Vagina (tissue), 2 donors: ENCODE measurements around the gene TXNRD1.

Source experiments
- POLR2A ChIP-seq, 2 donors: fragments of 450-650 bp; IDR thresholded peaks; one replicate each; pipeline ENCODE4 v1.6.1; 2017; ENCODE audit warnings: antibody characterized with exemption in 2 of 2, mild to moderate bottlenecking in 2 of 2, moderate library complexity in 2 of 2
- POLR2AphosphoS5 ChIP-seq, 2 donors: sonication (generic); formaldehyde crosslinking; IDR thresholded peaks; one replicate each; pipeline ENCODE4 v1.9.0; 2017; ENCODE audit warnings: antibody characterized with exemption in 2 of 2, mild to moderate bottlenecking in 2 of 2, low read depth in 1 of 2; ENCODE audit not compliant: insufficient read depth in 1 of 2
- TF ChIP-seq, protein P1 (sequence below), 3 experiments: fragments of 450-650 bp in 2 of 3; fragments of 200-600 bp in 1 of 3; sonication (generic) in 1 of 3; IDR thresholded peaks; one replicate each; pipeline ENCODE4 v1.5.1; 2017 to 2019; ENCODE audit warnings: antibody characterized with exemption in 3 of 3, mild to moderate bottlenecking in 2 of 3, moderate library complexity in 2 of 3

DNA sequence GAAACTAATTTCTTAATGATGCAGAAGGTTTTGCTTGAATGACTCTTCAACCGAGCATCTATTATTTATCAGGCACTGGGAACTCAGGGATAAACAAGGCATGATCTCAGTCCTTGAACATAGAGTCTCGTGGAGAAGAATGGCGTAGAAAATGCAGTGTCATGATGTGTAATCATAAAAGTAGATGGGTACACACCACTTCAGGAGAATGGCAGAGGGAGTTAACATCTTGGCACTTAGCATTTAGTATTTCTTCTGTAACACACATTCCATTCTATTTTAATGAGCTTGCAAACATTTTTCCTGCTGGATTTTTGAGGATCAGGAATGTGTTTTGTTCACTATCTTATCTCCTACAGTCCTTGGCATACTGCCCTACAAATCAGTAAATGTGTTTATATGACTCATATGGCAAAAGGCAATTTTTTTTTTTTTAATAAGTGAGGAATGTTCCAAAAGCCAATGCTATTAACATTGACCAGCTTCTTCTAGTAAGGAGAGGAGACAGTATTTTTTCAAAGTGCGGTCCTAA, 3.8 kb downstream of the TXNRD1 start:
- no peak for TF ChIP-seq POLR2A (IDR thresholded peaks at IDR 0.05)
- TF ChIP-seq, protein P1, sequence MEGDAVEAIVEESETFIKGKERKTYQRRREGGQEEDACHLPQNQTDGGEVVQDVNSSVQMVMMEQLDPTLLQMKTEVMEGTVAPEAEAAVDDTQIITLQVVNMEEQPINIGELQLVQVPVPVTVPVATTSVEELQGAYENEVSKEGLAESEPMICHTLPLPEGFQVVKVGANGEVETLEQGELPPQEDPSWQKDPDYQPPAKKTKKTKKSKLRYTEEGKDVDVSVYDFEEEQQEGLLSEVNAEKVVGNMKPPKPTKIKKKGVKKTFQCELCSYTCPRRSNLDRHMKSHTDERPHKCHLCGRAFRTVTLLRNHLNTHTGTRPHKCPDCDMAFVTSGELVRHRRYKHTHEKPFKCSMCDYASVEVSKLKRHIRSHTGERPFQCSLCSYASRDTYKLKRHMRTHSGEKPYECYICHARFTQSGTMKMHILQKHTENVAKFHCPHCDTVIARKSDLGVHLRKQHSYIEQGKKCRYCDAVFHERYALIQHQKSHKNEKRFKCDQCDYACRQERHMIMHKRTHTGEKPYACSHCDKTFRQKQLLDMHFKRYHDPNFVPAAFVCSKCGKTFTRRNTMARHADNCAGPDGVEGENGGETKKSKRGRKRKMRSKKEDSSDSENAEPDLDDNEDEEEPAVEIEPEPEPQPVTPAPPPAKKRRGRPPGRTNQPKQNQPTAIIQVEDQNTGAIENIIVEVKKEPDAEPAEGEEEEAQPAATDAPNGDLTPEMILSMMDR (IDR thresholded peaks at IDR 0.05): no peak
- TF ChIP-seq POLR2AphosphoS5 (IDR thresholded peaks at IDR 0.05; ENCODE audit: insufficient read depth in 1 of 2, low read depth in 1 of 2): peak; percentile 54 to 91
